Measurements from ENCODE around the gene QKI.
"Not testable (repeated sequence)": the region's sequence is repeated elsewhere in the genome, so short reads cannot be mapped to it uniquely, and the experiment has no call there.

The QKI gene

DNA sequence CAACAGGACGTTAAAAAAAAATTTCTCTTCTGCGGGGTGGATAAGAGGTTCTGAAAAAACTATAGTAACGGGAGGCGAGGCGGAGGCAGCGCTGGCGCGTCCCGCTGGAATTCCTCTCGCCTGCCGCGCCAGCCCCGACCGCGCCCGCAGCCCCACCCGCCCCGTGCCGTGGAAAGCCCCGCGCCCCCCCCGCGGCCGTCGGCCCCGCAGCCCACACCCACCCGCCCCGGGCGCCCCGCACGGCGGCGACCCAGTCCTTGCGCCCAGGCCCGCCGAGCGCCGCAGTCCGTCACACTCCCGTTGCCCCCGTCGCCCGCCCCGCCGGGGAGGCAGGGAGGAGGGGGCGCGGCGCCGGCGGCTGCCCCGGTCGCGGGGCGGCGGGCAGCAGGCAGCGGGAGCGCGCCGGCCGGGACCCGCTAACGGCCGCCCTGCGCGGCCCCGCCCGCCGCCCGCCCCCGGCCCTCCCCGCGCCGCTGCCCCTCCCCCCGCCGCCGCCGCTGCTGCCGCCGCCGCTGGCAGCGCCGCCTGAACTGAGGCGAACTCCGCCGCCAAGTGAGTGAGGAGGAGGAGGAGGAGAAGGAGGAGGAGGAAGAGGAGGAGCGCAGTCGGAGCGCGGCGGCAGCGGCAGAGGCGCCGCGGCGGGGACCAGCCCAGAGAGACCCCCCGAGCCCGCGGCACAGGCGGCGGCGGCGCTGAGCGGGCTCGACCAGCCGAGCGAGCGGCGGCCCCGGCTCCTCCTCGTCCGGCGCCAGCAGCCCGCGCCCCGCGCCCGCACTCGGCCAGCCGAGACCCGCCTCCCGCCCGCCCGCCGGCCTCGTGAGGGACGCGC, at the start of gene QKI:
QKI (plus strand) TSS at position 602 of the 829 bp plus-strand sequence. CDS start 476 bp downstream, outside the sequence.
- DNase-seq: peak; percentile 82

- no peak for DNase-seq
Measured at GRCh38 chr6:163366288-163366687, 48.2 kb upstream of the QKI start.

GRCh38 chr6:163367497-163368183, 46.9 kb upstream of the QKI start:
- DNase-seq: no peak

DNA sequence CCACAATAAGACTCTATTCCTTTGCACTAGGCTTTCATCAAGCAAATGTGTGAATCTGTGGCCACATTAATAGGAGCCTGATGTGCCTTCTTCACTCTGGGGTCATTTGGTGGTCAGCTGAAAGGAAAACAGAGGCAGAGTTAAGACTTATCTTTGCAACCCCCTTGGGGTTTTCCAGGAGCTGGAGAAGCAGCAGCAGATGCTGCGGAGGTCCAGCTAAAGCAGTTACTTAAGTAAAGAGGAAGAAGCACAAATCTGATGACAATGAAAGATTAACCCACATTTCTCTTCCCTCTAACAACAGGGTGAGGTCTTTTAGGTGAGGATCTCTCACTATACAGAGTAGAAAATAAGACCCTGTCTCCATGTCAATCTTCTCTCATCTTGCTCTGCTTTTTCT, 45.4 kb upstream of the QKI start:
- no peak for DNase-seq

DNA sequence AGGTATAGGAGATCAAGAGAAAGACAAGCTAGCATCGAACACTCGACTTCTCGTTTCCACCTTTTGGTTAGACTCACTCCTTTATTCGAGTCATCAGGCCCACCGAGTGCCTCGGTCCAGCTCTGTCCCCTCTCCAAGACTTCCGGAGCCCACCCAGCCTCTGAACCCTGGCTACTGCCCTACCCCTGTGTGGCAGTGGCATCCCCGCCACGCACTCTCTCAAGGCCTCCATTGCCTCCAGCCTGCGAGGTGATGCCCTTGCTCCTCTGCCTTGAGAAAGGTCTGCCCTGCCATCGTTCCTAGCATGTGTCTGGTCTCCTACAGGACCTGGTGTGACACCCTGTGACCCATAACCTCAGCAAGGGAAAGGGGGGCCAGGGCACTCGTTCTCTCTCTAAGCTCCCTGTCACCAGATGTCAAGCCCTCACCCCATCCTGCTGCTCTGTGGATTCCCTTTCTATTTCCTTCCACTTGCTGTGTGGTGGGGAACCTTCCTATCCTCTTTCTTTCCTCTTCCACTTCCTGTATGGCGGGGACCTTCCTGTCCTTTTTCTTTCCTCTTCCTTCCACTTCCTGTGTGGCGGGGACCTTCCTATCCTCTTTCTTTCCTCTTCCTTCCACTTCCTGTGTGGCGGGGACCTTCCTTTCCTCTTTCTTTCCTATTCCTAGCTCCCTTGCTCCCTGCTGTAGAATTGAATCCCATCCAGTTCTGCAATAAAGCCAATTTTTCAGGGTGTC, 44.7 kb upstream of the QKI start:
- DNase-seq: no peak

DNA sequence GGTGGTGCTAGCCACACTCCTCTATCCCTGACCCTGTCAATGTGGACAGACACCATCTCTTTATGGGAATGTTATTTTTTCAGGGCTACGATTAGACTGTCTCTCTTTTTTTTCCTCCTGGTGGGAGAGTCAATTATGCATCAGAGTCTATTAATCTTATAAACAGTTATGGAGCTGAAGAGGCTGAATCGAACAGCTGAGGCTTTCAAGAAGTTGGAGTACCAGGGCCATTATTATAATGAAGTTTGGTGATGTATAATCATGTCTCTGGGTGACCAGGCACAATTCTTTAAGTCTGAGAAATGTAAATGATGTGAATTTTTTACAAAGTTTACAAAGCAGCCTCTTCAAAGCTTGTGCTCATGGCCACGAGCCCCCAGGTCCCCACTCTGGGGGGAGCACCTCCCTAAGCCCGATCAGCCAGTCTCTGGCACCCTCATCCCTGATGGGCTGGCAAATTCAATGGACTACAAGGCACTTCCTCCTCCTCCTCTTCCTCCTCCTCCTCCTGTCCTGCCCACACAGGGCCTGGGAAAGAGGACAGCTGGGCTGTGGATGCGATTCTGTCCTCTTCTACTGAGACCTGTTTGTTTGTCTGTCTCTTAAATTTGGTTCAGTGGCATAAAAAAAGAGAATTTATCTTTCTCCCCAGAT, 43.9 kb upstream of the QKI start:
- no peak for DNase-seq

- no peak for DNase-seq
Measured at GRCh38 chr6:163371129-163371528, 43.4 kb upstream of the QKI start.

- DNase-seq: no peak
Measured at GRCh38 chr6:163373240-163373639, 41.3 kb upstream of the QKI start.

GRCh38 chr6:163375361-163375760, 39.2 kb upstream of the QKI start:
- DNase-seq: no peak

DNA sequence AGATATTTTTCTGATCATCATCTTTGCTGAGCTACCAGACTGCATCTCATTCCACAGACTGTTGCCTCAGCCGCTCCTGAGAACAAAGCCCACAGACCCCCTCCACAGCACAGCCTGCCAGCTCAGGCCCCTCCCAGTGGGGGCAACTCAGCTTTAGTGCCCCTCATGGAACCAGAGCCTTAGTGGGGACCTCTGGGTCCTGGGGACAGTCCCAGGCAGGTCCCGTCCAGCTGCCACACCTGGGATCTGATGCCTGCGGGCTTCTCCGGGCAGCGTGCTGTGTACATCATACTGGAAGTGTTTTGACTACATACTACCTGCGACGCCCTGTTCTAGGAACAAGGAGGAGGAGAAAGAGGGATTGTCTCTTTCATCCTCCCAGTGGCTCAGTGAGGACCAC, 38.3 kb upstream of the QKI start:
- no peak for DNase-seq

DNA sequence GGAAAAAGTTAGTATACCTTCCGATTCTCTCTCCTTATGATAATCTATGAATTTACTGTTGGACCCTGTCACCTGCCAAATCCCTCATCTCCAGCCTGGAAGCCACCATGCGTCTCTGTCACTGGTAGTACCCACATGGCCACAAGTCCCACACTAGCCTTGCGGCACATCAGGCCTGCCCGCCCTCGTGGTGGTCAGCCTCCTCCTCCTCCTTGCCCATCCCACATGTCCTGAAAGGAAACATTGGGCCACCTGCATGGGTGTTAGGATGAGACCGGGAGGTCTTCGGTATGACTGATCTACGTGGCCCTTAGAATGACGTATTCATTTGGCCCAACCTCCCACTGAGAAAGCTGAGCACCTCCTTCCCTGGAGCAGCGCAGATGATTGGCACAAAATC, 37.0 kb upstream of the QKI start:
- no peak for DNase-seq

DNA sequence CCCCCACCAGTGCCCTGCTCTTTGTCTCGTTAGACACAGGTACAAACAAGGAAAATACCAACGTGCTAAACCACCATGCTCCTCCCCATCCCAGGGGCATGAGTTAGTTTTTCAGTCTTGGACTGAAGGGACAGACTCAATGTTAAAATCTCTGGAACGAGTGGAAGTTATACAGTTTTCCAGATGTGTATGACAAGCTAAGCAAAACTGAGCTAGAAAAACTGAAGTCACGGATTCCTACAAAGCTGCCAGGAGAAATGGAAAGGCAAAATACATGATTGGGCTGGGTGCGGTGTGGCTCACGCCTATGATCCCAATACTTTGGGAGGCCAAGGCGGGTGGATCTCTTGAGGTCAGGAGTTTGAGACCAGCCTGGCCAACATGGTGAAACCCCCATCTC, 34.3 kb upstream of the QKI start:
- no peak for DNase-seq

- no peak for DNase-seq
Measured at GRCh38 chr6:163381118-163381756, 33.3 kb upstream of the QKI start.

DNA sequence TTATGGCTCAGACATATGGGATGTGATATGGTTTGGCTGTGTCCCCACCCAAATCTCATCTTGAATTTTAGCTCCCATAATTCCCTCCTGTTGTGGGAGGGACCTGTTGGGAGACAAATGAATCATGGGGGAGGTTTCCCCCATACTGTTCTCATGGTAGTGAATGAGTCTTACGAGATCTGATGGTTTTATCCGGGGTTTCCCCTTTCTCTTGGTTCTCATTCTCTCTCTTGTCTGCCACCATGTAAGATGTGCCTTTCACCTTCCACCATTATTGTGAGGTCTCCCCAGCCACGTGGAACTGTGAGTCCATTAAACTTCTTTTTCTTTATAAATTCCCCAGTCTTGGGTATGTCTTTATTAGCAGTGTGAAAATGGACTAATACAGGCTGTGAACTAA, 31.1 kb upstream of the QKI start:
- DNase-seq: not testable (repeated sequence)

DNA sequence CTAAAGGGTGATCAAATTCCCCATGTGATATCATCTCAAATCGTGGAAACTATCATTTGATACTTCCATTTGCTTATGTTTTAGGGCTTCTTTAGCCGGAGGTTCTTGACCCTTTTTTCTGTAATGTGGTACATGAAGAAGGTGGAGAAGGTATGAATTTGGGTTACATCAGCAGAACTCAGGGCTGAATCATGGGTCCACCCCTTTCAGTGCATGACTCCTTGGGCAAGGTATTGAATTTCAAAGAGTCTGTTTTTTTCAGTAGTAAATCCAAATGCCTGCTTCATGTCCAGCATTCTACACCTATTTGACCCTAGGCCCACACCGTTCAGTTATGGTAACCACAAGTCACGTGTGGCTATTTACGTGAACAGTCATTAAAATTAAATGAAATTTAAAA, 30.6 kb upstream of the QKI start:
- no peak for DNase-seq

DNA sequence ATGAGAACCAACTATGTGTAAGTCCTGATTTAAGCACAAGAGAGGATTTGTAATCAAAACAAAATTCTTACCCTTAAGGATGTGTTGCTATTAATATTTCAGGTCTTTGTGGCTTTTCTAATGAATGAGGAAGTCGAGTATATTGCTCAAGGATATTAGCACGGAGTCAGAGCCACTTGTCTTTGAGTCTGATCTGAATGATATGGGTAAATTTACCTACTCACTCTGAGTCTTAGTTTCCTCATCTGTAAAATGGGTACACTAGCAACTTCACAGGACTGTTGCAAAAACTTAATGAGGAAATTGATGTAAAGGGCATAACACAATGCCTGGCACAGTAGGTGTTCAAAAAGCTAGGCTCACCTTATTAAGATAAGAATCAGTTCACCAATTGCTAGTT, 30.0 kb upstream of the QKI start:
- no peak for DNase-seq

DNA sequence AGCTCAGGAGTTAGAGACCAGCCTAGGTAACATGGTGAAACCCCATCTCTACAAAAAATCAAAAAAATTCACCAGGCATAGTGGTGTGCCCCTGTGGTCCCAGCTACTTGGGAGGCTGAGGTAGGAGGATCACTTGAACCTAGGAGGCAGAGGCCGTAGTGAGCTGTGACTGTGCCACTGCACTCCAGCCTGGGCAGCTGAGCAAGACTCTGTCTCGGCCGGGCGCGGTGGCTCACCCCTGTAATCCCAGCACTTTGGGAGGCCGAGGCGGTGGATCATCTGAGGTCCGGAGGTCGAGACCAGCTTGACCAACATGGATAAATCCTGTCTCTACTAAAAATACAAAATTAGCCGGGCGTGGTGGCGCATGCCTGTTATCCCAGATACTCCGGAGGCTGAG, 29.0 kb upstream of the QKI start:
- not testable (repeated sequence) for DNase-seq

DNA sequence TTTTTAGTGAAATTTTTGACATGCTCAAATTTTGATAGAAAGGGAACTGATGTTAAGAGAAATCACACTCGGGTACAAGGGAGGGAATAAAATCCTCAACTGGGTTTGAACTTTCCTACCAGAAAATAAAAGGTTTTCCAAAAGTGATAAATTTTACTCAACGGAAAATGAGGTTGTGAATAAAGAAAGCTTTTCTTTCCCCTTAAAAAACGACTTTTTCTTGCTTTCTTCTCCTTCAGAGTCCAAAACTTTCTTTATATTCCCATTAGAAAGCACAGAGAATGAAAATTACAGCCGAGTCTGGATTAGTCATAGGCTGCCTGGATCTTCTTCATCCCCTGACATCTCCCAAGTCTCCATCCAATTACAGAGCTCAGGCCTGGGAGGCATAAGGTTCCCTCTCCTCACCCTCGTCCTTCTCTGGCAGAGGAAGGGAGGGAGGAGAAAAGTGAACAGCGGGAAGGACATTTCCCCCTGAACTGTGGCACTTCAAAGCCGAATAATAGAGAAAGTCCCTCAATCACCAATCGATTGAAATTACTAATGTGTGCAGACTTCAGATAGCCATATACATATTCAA, 28.1 kb upstream of the QKI start:
- no peak for DNase-seq

GRCh38 chr6:163387317-163387716, 27.2 kb upstream of the QKI start:
- no peak for DNase-seq

- no peak for DNase-seq
Measured at GRCh38 chr6:163389354-163389753, 25.2 kb upstream of the QKI start.

DNA sequence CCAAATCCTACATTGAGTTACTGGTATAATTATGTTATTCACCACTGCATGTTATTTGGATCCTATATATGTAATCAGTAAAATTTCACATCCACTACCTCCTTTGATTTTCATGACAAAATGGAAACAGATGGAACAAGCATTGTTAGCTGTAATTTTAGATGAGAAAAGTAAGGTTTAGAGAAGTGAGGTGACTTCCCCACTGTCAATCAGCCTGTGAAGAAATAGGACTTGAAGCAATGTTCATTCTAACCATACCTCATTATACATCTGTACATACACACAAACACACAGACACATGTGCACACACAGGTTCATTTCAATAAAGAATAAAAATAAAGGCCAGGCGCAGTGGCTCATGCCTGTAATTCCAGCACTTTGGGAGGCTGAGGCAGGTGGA, 23.7 kb upstream of the QKI start:
- no peak for DNase-seq

- DNase-seq: no peak
Measured at GRCh38 chr6:163391985-163392384, 22.5 kb upstream of the QKI start.

All from activated T-cell treated with anti-CD3 and anti-CD28 coated beads, Interleukin-2, amount 50 U/mL, for 1 hour (primary cell).